Lower leg skin (tissue), 4 donors: ENCODE results near the gene AGO4. TPM values are rescaled to one million over a fixed set of nuclear protein-coding genes. Genes with fewer than 3 reads are reported as not detected.
"Not testable (repeated sequence)": the region's sequence is repeated elsewhere in the genome, so short reads cannot be mapped to it uniquely, and the experiment has no call there.

ENCODE experiments used
- DNase-seq, 2 donors: peaks; one replicate each; pipeline ENCODE4 v3.0.0-alpha.2; 2019; ENCODE audit warnings: low spot score in 2 of 2
- H3K4me3 ChIP-seq: fragments of 200-600 bp; sonication (generic); 2 replicates; pipeline ENCODE4 v1.5.1; 2017; ENCODE audit warnings: mild to moderate bottlenecking, low read depth; ENCODE audit not compliant: poor library complexity, severe bottlenecking
- POLR2A ChIP-seq, 2 donors: fragments of 450-650 bp; IDR thresholded peaks; one replicate each; pipeline ENCODE4 v1.6.1; 2016 to 2017; ENCODE audit warnings: antibody characterized with exemption in 2 of 2, mild to moderate bottlenecking in 1 of 2, moderate library complexity in 1 of 2
- WGBS, 2 donors: methylation state at CpG; one replicate each; pipeline ENCODE4 v1.1.5; 2018; 5-methylcytosine and 5-hydroxymethylcytosine counted together
- intact Hi-C: fragments of 100-400 bp; cut with DNase I; formaldehyde crosslinking; loops from one replicate; pipeline ENCODE4 v1.15.0; 2023; ENCODE audit warnings: low total_unique reads
- total RNA-seq, 4 donors: library from RNA; depleted of rRNA; stranded (reverse); fragments of >200 nt; gene quantifications; one replicate each; pipeline ENCODE4 v1.1.0, GENCODE V29; 2016
- TF ChIP-seq, protein P1 (sequence below), 3 donors: fragments of 450-650 bp; IDR thresholded peaks; one replicate each; pipeline ENCODE4 v1.5.1; 2016; ENCODE audit warnings: antibody characterized with exemption in 3 of 3, mild to moderate bottlenecking in 3 of 3, moderate library complexity in 2 of 3

Gene AGO4
- total RNA-seq, 4 donors from 2014 or later, result 28.1 to 40.3 (median 34.6) TPM

DNA sequence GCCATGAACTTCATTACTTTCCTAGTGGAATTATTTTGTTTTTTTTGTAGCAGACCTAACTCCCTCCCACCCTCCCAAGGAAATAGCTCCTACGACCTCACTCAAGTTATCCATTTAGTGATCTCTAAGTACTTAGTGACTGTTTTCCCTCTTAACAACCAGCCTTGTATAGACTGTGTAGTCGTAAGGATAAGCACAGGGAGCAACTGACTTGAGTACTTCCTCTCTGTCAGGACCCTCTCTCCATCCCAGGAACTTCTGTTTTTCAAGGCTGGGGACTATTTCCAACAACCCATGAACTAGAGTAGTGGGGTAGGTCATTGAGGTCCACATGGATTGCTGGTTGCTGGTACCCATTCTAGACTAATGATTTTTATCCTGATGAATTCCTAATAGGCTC lies 77.1 kb downstream of the AGO4 start:
- TF ChIP-seq POLR2A (IDR thresholded peaks at IDR 0.05), result no peak
- TF ChIP-seq, protein P1, sequence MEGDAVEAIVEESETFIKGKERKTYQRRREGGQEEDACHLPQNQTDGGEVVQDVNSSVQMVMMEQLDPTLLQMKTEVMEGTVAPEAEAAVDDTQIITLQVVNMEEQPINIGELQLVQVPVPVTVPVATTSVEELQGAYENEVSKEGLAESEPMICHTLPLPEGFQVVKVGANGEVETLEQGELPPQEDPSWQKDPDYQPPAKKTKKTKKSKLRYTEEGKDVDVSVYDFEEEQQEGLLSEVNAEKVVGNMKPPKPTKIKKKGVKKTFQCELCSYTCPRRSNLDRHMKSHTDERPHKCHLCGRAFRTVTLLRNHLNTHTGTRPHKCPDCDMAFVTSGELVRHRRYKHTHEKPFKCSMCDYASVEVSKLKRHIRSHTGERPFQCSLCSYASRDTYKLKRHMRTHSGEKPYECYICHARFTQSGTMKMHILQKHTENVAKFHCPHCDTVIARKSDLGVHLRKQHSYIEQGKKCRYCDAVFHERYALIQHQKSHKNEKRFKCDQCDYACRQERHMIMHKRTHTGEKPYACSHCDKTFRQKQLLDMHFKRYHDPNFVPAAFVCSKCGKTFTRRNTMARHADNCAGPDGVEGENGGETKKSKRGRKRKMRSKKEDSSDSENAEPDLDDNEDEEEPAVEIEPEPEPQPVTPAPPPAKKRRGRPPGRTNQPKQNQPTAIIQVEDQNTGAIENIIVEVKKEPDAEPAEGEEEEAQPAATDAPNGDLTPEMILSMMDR (IDR thresholded peaks at IDR 0.05), result no peak
- no peak overlapping the region for H3K4me3 ChIP-seq
- intact Hi-C loops, result no loop called here
- DNase-seq, result no peak
- WGBS, 2 donors, result 63 to 71% methylated on average over 2 of the region's 2 CpGs

DNA sequence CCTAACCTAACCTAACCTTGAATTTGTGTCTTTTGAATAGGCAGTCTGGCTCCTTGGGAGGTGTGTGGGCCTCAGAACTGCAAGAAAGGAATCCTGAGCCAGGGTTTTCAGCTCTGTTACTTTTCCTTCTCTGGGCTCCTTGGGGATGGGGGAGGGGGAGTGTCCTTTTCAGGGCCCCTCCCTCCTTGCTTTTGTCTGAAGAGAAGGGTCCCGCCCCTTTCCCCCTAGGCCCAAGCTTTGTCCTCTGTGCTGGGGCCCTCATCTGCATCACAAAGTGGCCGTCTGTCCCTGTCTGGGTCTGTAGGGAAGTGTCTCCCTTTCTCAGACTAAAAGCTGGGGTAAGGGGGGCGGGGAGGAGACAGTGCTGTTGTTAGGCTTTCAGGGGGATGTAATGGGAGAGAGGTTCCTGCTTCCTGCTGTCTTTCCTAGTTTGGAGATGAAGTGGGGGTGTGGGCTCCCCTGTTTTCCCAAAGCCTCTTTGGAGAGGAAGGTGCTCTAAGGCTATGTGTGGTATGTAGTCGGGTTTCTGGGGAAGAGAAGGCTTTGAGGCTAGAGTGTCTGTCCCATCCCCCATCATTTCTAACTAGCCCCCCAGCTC lies 78.2 kb downstream of the AGO4 start:
- intact Hi-C loops, result no loop called here
- no peak overlapping the region for H3K4me3 ChIP-seq
- TF ChIP-seq POLR2A (IDR thresholded peaks at IDR 0.05), result no peak
- TF ChIP-seq, protein P1 (IDR thresholded peaks at IDR 0.05), result no peak
- no peak for DNase-seq
- 49 to 56% methylated on average over 4 of the region's 4 CpGs for WGBS, 2 donors

DNA sequence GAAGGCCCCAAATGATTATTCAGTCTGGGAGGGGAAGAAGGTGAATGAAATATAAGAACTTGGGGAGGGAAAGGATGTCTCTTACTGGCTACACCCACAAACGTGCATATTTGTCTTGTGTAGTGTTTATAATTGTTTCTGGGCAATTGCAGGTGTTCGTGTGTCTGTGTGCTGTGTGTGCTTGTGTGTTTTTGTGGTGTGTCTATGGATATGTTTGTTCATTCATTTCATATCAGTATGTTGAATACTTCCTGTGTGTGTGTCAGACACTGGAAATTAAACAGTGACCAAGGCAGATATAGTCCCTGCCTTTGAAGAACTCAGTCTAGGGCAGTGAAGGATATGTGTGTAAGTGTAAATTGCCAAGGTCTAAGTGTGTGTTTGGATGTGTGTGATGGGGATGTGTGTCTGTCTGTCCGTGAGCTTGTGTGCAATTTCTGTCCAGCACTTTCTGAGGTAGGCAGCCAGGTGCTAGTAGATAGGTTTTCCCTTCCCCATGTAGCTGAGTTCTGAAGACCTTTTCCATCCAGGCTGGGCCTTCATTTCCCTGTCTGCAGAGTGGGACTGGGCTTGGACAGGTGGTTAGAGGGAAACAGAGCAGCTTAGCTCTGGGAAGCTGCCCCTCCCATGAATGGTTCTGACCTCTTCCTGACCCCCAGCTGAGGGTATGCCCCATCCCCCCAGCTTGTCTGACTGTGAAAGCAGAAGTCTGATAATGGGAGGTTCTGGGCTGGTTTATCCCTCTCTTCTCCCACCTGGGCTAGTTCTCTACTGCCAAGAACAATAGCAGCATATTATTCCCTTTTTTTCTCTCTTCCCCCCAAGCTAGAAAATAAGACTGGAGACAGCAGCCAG lies 79.0 kb downstream of the AGO4 start:
- H3K4me3 ChIP-seq, result no peak overlapping the region
- intact Hi-C loops, result no loop called here
- no peak for TF ChIP-seq POLR2A (IDR thresholded peaks at IDR 0.05)
- TF ChIP-seq, protein P1 (IDR thresholded peaks at IDR 0.05), result no peak
- DNase-seq, result no peak
- WGBS, 2 donors, result 43 to 44% methylated on average over 3 of the region's 3 CpGs

DNA sequence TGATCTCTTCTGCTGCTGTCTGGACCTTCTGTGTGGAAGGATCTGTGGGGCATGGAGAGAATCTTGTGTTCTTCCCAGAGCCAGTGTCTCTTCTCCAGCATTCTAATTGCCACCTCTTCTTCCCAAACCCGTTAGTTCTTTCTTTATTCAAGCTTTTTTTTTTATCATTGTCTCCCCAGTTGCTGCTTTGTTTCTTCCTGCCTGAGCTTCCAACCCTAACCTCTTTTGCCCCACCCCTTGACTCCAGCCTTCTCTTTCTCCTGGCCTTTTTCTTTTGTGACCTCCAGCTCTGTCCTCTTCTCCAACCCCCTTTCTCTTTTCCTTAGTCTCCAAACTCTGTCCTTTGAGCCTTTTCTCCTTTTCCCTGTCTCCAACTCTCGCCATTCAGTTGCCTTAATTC lies 79.7 kb downstream of the AGO4 start:
- WGBS, 2 donors, result 76 to 82% methylated on average over 2 of the region's 2 CpGs
- no peak for TF ChIP-seq POLR2A (IDR thresholded peaks at IDR 0.05)
- no peak overlapping the region for H3K4me3 ChIP-seq
- no peak for DNase-seq
- intact Hi-C loops, result no loop called here

DNA sequence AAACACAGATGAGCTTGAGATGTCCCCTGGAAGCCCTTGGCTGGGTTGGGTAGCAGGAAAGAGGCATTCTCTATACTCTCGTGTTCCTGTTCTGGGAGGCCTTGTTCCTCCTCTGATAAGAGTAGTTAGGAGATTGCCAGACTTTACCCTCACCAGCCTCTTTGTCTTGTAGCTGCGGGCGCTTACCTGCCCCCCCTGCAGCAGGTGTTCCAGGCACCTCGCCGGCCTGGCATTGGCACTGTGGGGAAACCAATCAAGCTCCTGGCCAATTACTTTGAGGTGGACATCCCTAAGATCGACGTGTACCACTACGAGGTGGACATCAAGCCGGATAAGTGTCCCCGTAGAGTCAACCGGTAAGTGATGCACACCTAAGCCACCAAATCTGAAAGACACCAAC lies 80.4 kb downstream of the AGO4 start:
- no peak overlapping the region for H3K4me3 ChIP-seq
- 93 to 95% methylated on average over 11 of the region's 11 CpGs for WGBS, 2 donors
- intact Hi-C loops, result no loop called here
- no peak for DNase-seq
- TF ChIP-seq POLR2A (IDR thresholded peaks at IDR 0.05), result no peak
- TF ChIP-seq, protein P1 (IDR thresholded peaks at IDR 0.05), result no peak

DNA sequence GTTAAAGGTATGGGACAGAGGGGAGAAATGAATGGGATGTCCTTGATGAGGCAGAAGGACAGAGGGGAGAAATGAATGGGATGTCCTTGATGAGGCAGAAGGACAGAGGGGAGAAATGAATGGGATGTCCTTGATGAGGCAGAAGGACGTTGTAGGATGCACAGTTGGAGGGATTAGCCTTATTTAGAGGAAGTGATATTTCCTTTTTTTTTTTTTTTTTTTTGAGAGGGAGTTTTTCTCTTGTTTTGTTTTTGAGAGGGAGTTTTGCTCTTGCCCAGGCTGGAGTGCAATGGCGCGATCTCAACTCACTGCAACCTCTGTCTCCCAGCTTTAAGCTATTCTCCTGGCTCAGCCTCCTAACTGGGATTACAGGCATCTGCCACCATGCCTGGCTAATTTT lies 81.2 kb downstream of the AGO4 start:
- intact Hi-C loops, result not testable (repeated sequence)
- 78 to 80% methylated on average over 3 of the region's 3 CpGs for WGBS, 2 donors

More for the DNA sequence above, 81.2 kb downstream of the AGO4 start:
- DNase-seq, H3K4me3 ChIP-seq: not testable (repeated sequence)
